ENCODE results near the gene TRAK1.

Gene TRAK1

GRCh38 chr3:42151596-42152168 lies 60.5 kb downstream of the TRAK1 start:
- Histone ChIP-seq H3K9me3 (ENCODE audit: insufficient read depth, low read depth, low read length) (no peaks in the 10 kb centered on the region), H2AFZ (ENCODE audit: low read length) (no peak overlapping the region), H4K20me1 (ENCODE audit: insufficient read depth, low read length, poor library complexity, severe bottlenecking) (peaks cover 31% of the 10 kb centered on the region), H3F3A (ENCODE audit: low read depth) (no peaks in the 10 kb centered on the region), H3K79me2 (ENCODE audit: insufficient read depth, low read length) (peaks cover 57% of the 10 kb centered on the region; the same call in 1 of the 2 replicates), H3K4me2 (ENCODE audit: low read depth, low read length, poor library complexity, severe bottlenecking) (no peak overlapping the region), H3K36me3 (ENCODE audit: insufficient read depth, low read length) (peaks cover 10% of the 10 kb centered on the region; the same call in 1 of the 2 replicates), H3K27me3 (ENCODE audit: insufficient read depth, low read length, poor library complexity, severe bottlenecking) (no peaks in the 10 kb centered on the region), H3K4me3 (ENCODE audit: low read length, poor library complexity, severe bottlenecking) (no peak overlapping the region), H3K9ac (ENCODE audit: low read depth, low read length, poor library complexity, severe bottlenecking) (no peak overlapping the region), H3K9me2 (replicated peaks; ENCODE audit: low read depth, low read length) (no peaks in the 10 kb centered on the region), H3K4me1 (ENCODE audit: insufficient read depth, low read length, poor library complexity, severe bottlenecking) (peaks cover 19% of the 10 kb centered on the region)
- TF ChIP-seq EZH2phosphoT487 (IDR thresholded peaks at IDR 0.05; ENCODE audit: borderline replicate concordance) (no peak), CTCF (conservative IDR thresholded peaks at IDR 0.05; ENCODE audit: low read length) (no peak)

GRCh38 chr3:42152193-42152592 lies 61.0 kb downstream of the TRAK1 start:
- Histone ChIP-seq H3K79me2 (ENCODE audit: insufficient read depth, low read length) (peaks cover 58% of the 10 kb centered on the region; the same call in 1 of the 2 replicates), H3K9me3 (ENCODE audit: insufficient read depth, low read depth, low read length) (no peaks in the 10 kb centered on the region), H3K36me3 (ENCODE audit: insufficient read depth, low read length) (peaks cover 10% of the 10 kb centered on the region; the same call in 1 of the 2 replicates), H3K9me2 (replicated peaks; ENCODE audit: low read depth, low read length) (no peaks in the 10 kb centered on the region), H3K9ac (ENCODE audit: low read depth, low read length, poor library complexity, severe bottlenecking) (no peak overlapping the region), H3K4me2 (ENCODE audit: low read depth, low read length, poor library complexity, severe bottlenecking) (no peak overlapping the region), H4K20me1 (ENCODE audit: insufficient read depth, low read length, poor library complexity, severe bottlenecking) (peaks cover 31% of the 10 kb centered on the region), H3K27me3 (ENCODE audit: insufficient read depth, low read length, poor library complexity, severe bottlenecking) (no peaks in the 10 kb centered on the region), H3F3A (ENCODE audit: low read depth) (no peaks in the 10 kb centered on the region), H2AFZ (ENCODE audit: low read length) (no peak overlapping the region), H3K4me3 (ENCODE audit: low read length, poor library complexity, severe bottlenecking) (no peak overlapping the region), H3K4me1 (ENCODE audit: insufficient read depth, low read length, poor library complexity, severe bottlenecking) (peaks cover 19% of the 10 kb centered on the region)
- TF ChIP-seq CTCF (conservative IDR thresholded peaks at IDR 0.05; ENCODE audit: low read length), result no peak

GRCh38 chr3:42153039-42153438 lies 61.9 kb downstream of the TRAK1 start:
- Histone ChIP-seq H3K4me2 (ENCODE audit: low read depth, low read length, poor library complexity, severe bottlenecking) (no peak overlapping the region), H3K9me3 (ENCODE audit: insufficient read depth, low read depth, low read length) (no peaks in the 10 kb centered on the region), H3K27me3 (ENCODE audit: insufficient read depth, low read length, poor library complexity, severe bottlenecking) (no peaks in the 10 kb centered on the region), H2AFZ (ENCODE audit: low read length) (no peak overlapping the region), H3K4me1 (ENCODE audit: insufficient read depth, low read length, poor library complexity, severe bottlenecking) (peaks cover 12% of the 10 kb centered on the region), H3K36me3 (ENCODE audit: insufficient read depth, low read length) (peaks cover 10% of the 10 kb centered on the region; the same call in 1 of the 2 replicates), H3K4me3 (ENCODE audit: low read length, poor library complexity, severe bottlenecking) (no peak overlapping the region), H4K20me1 (ENCODE audit: insufficient read depth, low read length, poor library complexity, severe bottlenecking) (peaks cover 31% of the 10 kb centered on the region), H3K9ac (ENCODE audit: low read depth, low read length, poor library complexity, severe bottlenecking) (no peak overlapping the region), H3F3A (ENCODE audit: low read depth) (no peaks in the 10 kb centered on the region), H3K9me2 (replicated peaks; ENCODE audit: low read depth, low read length) (no peaks in the 10 kb centered on the region), H3K79me2 (ENCODE audit: insufficient read depth, low read length) (peaks cover 59% of the 10 kb centered on the region; the same call in 1 of the 2 replicates)
- no peak for TF ChIP-seq CTCF (conservative IDR thresholded peaks at IDR 0.05; ENCODE audit: low read length)
- no peak for TF ChIP-seq EZH2phosphoT487 (IDR thresholded peaks at IDR 0.05; ENCODE audit: borderline replicate concordance)
